Neural cell (in vitro differentiated cells): ENCODE data around the gene MAST1.

Experiments used
- EP300 ChIP-seq: fragments of 450-650 bp; conservative IDR thresholded peaks from 2 replicates; pipeline ENCODE4 v1.6.1; 2014; ENCODE audit warnings: antibody characterized with exemption, mild to moderate bottlenecking, moderate library complexity; ENCODE audit not compliant: poor library complexity, severe bottlenecking
- EZH2 ChIP-seq: fragments of 200-600, 300-800 bp; shearing (Covaris generic), sonication (generic); IDR thresholded peaks from 2 replicates; pipeline ENCODE4 v1.6.1; 2014; ENCODE audit warnings: antibody characterized with exemption, low read length, borderline replicate concordance, mild to moderate bottlenecking; ENCODE audit not compliant: insufficient read depth, poor library complexity, severe bottlenecking
- MXI1 ChIP-seq: fragments of 450-650 bp; conservative IDR thresholded peaks from 2 replicates; pipeline ENCODE4 v1.6.1; 2014; ENCODE audit warnings: antibody characterized with exemption, mild to moderate bottlenecking; ENCODE audit not compliant: poor library complexity, severe bottlenecking
- POLR2AphosphoS5 ChIP-seq: IDR thresholded peaks from 2 replicates; pipeline ENCODE4 v1.6.1; 2012
- RAD21 ChIP-seq: fragments of 450-650 bp; conservative IDR thresholded peaks from 2 replicates; pipeline ENCODE4 v1.6.1; 2014; ENCODE audit warnings: antibody characterized with exemption, mild to moderate bottlenecking, moderate library complexity
- SMC3 ChIP-seq: fragments of 450-650 bp; conservative IDR thresholded peaks from 2 replicates; pipeline ENCODE4 v1.6.1; 2014; ENCODE audit warnings: antibody characterized with exemption, mild to moderate bottlenecking, moderate library complexity; ENCODE audit not compliant: poor library complexity
- TAF1 ChIP-seq: IDR thresholded peaks from 2 replicates; pipeline ENCODE4 v1.6.1; 2012; ENCODE audit warnings: low read depth
- TF ChIP-seq, protein P1 (sequence below): fragments of 450-650 bp; IDR thresholded peaks from 2 replicates; pipeline ENCODE4 v1.5.1; 2014; ENCODE audit warnings: antibody characterized with exemption, mild to moderate bottlenecking, moderate library complexity; ENCODE audit not compliant: poor library complexity, severe bottlenecking
- TF ChIP-seq, protein P2 (sequence below): IDR thresholded peaks from 2 replicates; pipeline ENCODE4 v1.6.1; 2012; ENCODE audit warnings: borderline replicate concordance

DNA sequence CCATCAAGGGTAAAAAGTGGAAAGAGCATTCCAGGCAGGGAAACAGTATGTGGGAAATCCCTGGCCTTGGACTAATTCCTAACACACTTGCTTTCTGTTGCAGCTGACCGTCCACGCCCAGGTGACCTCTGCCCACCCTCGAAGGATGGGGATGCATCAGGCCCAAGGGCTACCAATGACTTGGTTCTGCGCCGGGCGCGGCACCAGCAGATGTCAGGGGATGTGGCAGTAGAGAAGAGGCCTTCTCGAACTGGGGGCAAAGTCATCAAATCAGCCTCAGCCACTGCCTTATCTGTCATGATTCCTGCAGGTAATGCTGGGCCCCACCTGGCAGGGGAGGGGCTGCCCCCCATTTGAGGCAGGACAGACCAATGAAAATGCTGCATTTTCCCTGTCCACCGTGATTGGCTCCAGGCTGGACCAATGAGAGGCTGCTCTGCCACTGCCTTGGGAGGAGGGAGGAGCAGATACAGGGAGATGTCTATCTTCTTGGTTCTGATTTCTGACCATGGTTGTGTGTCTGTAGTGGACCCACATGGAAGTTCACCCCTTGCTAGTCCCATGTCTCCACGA, 30.3 kb downstream of the MAST1 start:
- TF ChIP-seq, protein P1, sequence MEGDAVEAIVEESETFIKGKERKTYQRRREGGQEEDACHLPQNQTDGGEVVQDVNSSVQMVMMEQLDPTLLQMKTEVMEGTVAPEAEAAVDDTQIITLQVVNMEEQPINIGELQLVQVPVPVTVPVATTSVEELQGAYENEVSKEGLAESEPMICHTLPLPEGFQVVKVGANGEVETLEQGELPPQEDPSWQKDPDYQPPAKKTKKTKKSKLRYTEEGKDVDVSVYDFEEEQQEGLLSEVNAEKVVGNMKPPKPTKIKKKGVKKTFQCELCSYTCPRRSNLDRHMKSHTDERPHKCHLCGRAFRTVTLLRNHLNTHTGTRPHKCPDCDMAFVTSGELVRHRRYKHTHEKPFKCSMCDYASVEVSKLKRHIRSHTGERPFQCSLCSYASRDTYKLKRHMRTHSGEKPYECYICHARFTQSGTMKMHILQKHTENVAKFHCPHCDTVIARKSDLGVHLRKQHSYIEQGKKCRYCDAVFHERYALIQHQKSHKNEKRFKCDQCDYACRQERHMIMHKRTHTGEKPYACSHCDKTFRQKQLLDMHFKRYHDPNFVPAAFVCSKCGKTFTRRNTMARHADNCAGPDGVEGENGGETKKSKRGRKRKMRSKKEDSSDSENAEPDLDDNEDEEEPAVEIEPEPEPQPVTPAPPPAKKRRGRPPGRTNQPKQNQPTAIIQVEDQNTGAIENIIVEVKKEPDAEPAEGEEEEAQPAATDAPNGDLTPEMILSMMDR: no peak
- TF ChIP-seq EZH2: no peak
- no peak for TF ChIP-seq EP300
- no peak for TF ChIP-seq POLR2AphosphoS5
- TF ChIP-seq TAF1: no peak
- TF ChIP-seq, protein P2, sequence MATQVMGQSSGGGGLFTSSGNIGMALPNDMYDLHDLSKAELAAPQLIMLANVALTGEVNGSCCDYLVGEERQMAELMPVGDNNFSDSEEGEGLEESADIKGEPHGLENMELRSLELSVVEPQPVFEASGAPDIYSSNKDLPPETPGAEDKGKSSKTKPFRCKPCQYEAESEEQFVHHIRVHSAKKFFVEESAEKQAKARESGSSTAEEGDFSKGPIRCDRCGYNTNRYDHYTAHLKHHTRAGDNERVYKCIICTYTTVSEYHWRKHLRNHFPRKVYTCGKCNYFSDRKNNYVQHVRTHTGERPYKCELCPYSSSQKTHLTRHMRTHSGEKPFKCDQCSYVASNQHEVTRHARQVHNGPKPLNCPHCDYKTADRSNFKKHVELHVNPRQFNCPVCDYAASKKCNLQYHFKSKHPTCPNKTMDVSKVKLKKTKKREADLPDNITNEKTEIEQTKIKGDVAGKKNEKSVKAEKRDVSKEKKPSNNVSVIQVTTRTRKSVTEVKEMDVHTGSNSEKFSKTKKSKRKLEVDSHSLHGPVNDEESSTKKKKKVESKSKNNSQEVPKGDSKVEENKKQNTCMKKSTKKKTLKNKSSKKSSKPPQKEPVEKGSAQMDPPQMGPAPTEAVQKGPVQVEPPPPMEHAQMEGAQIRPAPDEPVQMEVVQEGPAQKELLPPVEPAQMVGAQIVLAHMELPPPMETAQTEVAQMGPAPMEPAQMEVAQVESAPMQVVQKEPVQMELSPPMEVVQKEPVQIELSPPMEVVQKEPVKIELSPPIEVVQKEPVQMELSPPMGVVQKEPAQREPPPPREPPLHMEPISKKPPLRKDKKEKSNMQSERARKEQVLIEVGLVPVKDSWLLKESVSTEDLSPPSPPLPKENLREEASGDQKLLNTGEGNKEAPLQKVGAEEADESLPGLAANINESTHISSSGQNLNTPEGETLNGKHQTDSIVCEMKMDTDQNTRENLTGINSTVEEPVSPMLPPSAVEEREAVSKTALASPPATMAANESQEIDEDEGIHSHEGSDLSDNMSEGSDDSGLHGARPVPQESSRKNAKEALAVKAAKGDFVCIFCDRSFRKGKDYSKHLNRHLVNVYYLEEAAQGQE: no peak
- no peak for TF ChIP-seq MXI1
- no peak for TF ChIP-seq SMC3
- no peak for TF ChIP-seq RAD21
